ENCODE results near the gene CLCN5. TPM values are rescaled to one million over a fixed set of nuclear protein-coding genes. Genes with fewer than 3 reads are reported as not detected.

The CLCN5 gene
- total RNA-seq, 4 donors from 2014 or later, result 5.3 to 8.0 (median 7.2) TPM

DNA sequence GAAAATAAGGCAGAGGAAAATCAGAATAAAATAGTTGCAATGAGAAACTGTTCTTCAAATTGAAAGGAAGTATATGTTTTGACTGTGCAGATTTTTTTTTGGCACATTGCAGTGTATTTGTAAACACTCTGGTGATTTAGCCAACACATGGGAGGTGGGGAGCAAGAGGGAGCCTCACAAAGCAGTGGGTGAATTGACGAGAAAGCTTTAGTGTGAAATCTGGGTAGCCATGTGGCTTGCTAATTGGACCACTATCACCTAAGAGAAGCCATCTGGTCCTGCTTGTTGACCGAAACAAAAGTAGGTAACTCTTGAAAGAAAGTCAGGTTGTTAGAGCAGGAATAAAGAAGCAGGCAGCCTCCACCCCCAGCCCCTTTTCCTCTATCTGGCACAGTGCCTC lies 10.4 kb downstream of the CLCN5 start:
- TF ChIP-seq POLR2A (IDR thresholded peaks at IDR 0.05), result no peak
- TF ChIP-seq, protein P1, sequence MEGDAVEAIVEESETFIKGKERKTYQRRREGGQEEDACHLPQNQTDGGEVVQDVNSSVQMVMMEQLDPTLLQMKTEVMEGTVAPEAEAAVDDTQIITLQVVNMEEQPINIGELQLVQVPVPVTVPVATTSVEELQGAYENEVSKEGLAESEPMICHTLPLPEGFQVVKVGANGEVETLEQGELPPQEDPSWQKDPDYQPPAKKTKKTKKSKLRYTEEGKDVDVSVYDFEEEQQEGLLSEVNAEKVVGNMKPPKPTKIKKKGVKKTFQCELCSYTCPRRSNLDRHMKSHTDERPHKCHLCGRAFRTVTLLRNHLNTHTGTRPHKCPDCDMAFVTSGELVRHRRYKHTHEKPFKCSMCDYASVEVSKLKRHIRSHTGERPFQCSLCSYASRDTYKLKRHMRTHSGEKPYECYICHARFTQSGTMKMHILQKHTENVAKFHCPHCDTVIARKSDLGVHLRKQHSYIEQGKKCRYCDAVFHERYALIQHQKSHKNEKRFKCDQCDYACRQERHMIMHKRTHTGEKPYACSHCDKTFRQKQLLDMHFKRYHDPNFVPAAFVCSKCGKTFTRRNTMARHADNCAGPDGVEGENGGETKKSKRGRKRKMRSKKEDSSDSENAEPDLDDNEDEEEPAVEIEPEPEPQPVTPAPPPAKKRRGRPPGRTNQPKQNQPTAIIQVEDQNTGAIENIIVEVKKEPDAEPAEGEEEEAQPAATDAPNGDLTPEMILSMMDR (IDR thresholded peaks at IDR 0.05), result no peak
- Histone ChIP-seq H3K9me3 (no peaks in the 10 kb centered on the region), H3K4me1 (no peaks in the 10 kb centered on the region), H3K4me3 (no peak overlapping the region), H3K27ac (no peak overlapping the region), H3K27me3 (no peaks in the 10 kb centered on the region), H3K36me3 (no peaks in the 10 kb centered on the region)
- 70% methylated on average over 2 of the region's 2 CpGs; no CpG with 5 or more reads in 1 of the 2 donors for WGBS, 2 donors
- intact Hi-C loops (cut with DNase I), result no loop called here
- DNase-seq, result no peak

DNA sequence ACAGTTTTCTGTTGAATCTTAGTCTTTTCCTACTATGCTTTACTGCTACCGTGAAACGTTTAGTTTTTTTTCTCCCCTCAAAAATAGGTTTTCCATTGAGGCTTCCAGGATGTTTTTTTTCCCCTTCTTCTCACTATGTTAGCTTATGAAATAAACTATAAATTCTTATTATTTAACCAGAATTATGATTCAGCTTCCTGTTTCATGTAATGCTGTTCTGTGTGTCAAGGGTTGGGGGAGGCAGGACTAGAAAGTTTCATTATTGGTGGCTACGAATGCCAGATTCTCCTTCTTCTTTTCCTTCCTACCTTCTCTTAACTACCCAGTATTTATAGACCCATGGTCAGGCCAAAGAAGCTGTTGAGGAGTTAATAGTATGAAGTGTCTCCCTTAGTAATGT lies 11.8 kb downstream of the CLCN5 start:
- Histone ChIP-seq H3K9me3 (no peaks in the 10 kb centered on the region), H3K4me3 (no peak overlapping the region), H3K27me3 (no peaks in the 10 kb centered on the region), H3K27ac (no peak overlapping the region), H3K4me1 (no peaks in the 10 kb centered on the region), H3K36me3 (no peaks in the 10 kb centered on the region)
- intact Hi-C loops (cut with DNase I), result no loop called here
- WGBS, 2 donors, result 56 to 81% methylated on average over 2 to 3 of the region's 3 CpGs
- no peak for DNase-seq
- TF ChIP-seq POLR2A (IDR thresholded peaks at IDR 0.05), result no peak

GRCh38 chrX:49934729-49935128 lies 12.3 kb downstream of the CLCN5 start:
- DNase-seq, result no peak
- TF ChIP-seq POLR2A (IDR thresholded peaks at IDR 0.05), result no peak
- TF ChIP-seq, protein P1 (IDR thresholded peaks at IDR 0.05), result no peak
- H3K36me3 ChIP-seq, result no peaks in the 10 kb centered on the region
- H3K4me3 ChIP-seq, result no peak overlapping the region
- no peaks in the 10 kb centered on the region for H3K4me1 ChIP-seq
- no peak overlapping the region for H3K27ac ChIP-seq
- no peaks in the 10 kb centered on the region for H3K9me3 ChIP-seq
- H3K27me3 ChIP-seq, result no peaks in the 10 kb centered on the region
- 77 to 93% methylated on average over 3 of the region's 3 CpGs for WGBS, 2 donors
- intact Hi-C loops (cut with DNase I), result no loop called here

- no peak for TF ChIP-seq POLR2A (IDR thresholded peaks at IDR 0.05)
- TF ChIP-seq, protein P1 (IDR thresholded peaks at IDR 0.05), result no peak
- WGBS, 2 donors, result 33 to 61% methylated on average over 2 of the region's 2 CpGs
- no peaks in the 10 kb centered on the region for H3K9me3 ChIP-seq
- H3K4me3 ChIP-seq, result no peak overlapping the region
- no peaks in the 10 kb centered on the region for H3K36me3 ChIP-seq
- no peaks in the 10 kb centered on the region for H3K27me3 ChIP-seq
- H3K4me1 ChIP-seq, result no peaks in the 10 kb centered on the region
- DNase-seq, result no peak
- H3K27ac ChIP-seq, result no peak overlapping the region
- intact Hi-C loops (cut with DNase I), result no loop called here
These were observed 25.4 kb downstream of the CLCN5 start for GRCh38 chrX:49947781-49948180.

- H3K4me3 ChIP-seq, result no peak overlapping the region
- H3K36me3 ChIP-seq, result no peaks in the 10 kb centered on the region
- TF ChIP-seq, protein P1 (IDR thresholded peaks at IDR 0.05), result no peak
- TF ChIP-seq POLR2A (IDR thresholded peaks at IDR 0.05), result no peak
- H3K4me1 ChIP-seq, result no peaks in the 10 kb centered on the region
- intact Hi-C loops (cut with DNase I), result no loop called here
- no peaks in the 10 kb centered on the region for H3K27me3 ChIP-seq
- 64 to 75% methylated on average over 1 of the region's 1 CpG for WGBS, 2 donors
- H3K27ac ChIP-seq, result no peak overlapping the region
- no peak for DNase-seq
- no peaks in the 10 kb centered on the region for H3K9me3 ChIP-seq
These were observed 27.6 kb downstream of the CLCN5 start for GRCh38 chrX:49949961-49950360.

DNA sequence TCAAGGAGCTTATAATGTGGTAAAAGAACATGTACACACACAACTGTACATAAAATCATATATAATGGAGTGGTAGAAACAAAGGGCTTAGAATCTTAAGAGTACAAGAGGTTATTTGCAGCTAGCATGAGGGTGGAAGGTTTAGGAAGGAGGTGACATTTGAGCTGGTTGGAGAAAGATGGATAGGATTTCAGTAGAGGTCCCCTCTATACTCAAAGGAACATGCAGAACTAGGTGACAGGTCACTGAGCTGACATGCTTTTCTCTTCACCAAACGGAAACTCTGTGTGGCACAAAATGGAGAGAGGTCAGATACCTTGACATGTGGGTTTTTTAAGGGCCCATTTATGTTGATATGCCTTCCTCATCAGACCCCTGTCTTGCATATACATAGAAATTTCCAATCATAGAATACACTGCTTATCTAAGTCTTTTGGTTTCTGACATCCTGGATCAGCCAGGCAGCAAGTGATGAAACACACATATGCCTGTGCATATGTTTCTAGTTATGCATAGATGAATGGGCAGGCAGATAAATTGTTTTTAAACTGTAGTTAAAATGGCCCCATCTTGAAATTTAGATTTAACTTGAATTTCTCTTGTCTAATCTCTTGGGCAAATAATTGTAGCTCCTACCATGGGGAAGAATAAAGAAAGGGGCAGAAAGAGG lies 29.3 kb downstream of the CLCN5 start:
- WGBS, 2 donors, result 79 to 85% methylated on average over 1 of the region's 1 CpG
- intact Hi-C loops (cut with DNase I), result no loop called here
- no peak for TF ChIP-seq POLR2A (IDR thresholded peaks at IDR 0.05)
- TF ChIP-seq, protein P1 (IDR thresholded peaks at IDR 0.05), result no peak

More for the DNA sequence above, 29.3 kb downstream of the CLCN5 start:
- no peaks in the 10 kb centered on the region for H3K27me3 ChIP-seq
- H3K36me3 ChIP-seq, result no peaks in the 10 kb centered on the region
- no peaks in the 10 kb centered on the region for H3K9me3 ChIP-seq
- H3K4me1 ChIP-seq, result no peaks in the 10 kb centered on the region
- H3K27ac ChIP-seq, result no peak overlapping the region
- no peak for DNase-seq
- H3K4me3 ChIP-seq, result no peak overlapping the region
